SK-N-SH treated with all-trans-retinoic acid at 6 μM for 48 hours (cell line): Measurements from ENCODE around the gene CFAP251.

Source experiments
- ATAC-seq: fragments of 200-7000 bp; cut with Tn5 transposase; 3 replicates; pipeline ENCODE4 v1.9.1; 2020; ENCODE audit warnings: mild to moderate bottlenecking, moderate library complexity
- ARNTL ChIP-seq: fragments of 450-650 bp; formaldehyde crosslinking; IDR thresholded peaks from 2 replicates; pipeline ENCODE4 v1.5.0; 2020; ENCODE audit warnings: low read depth, mild to moderate bottlenecking, moderate library complexity, borderline replicate concordance
- BACH2 ChIP-seq: fragments of 250-450 bp; sonication (Bioruptor Pico); IDR thresholded peaks from 2 replicates; pipeline ENCODE4 v1.9.0; 2021; ENCODE audit warnings: mild to moderate bottlenecking, borderline replicate concordance
- CREB5 ChIP-seq: fragments of 250-450 bp; sonication (Bioruptor Pico); IDR thresholded peaks from 2 replicates; pipeline ENCODE4 v1.5.1; 2020; ENCODE audit warnings: low read depth, mild to moderate bottlenecking, moderate library complexity
- ESRRG ChIP-seq: fragments of 250-450 bp; sonication (Bioruptor Pico); IDR thresholded peaks from 2 replicates; pipeline ENCODE4 v1.6.1; 2021; ENCODE audit warnings: mild to moderate bottlenecking
- GLIS3 ChIP-seq: fragments of 250-450 bp; sonication (Bioruptor Pico); IDR thresholded peaks from 2 replicates; pipeline ENCODE4 v1.5.0; 2020; ENCODE audit warnings: mild to moderate bottlenecking, moderate library complexity
- ISL1 ChIP-seq: fragments of 250-450 bp; sonication (Bioruptor Pico); IDR thresholded peaks from 2 replicates; pipeline ENCODE4 v2.1.2; 2022; ENCODE audit warnings: mild to moderate bottlenecking, moderate library complexity
- OSR1 ChIP-seq: fragments of 250-450 bp; sonication (Bioruptor Pico); IDR thresholded peaks from 2 replicates; pipeline ENCODE4 v1.8.0; 2022; ENCODE audit warnings: moderate library complexity, mild to moderate bottlenecking, inconsistent platforms
- POU6F1 ChIP-seq: fragments of 250-450 bp; sonication (Bioruptor Pico); IDR thresholded peaks from 2 replicates; pipeline ENCODE4 v1.8.0; 2021; ENCODE audit warnings: low read depth, mild to moderate bottlenecking, moderate library complexity, borderline replicate concordance
- PPARA ChIP-seq: fragments of 250-450 bp; sonication (Bioruptor Pico); IDR thresholded peaks from 2 replicates; pipeline ENCODE4 v1.5.0; 2020; ENCODE audit warnings: mild to moderate bottlenecking, borderline replicate concordance
- RARB ChIP-seq: fragments of 250-450 bp; sonication (Bioruptor Pico); IDR thresholded peaks from 2 replicates; pipeline ENCODE4 v1.8.0; 2021; ENCODE audit warnings: mild to moderate bottlenecking, moderate library complexity
- SNAI2 ChIP-seq: fragments of 250-450 bp; sonication (Bioruptor Pico); IDR thresholded peaks from 2 replicates; pipeline ENCODE4 v1.5.0; 2020; ENCODE audit warnings: mild to moderate bottlenecking, moderate library complexity
- TCF4 ChIP-seq: fragments of 250-450 bp; sonication (Bioruptor Pico); IDR thresholded peaks from 2 replicates; pipeline ENCODE4 v1.8.0; 2021; ENCODE audit warnings: mild to moderate bottlenecking, moderate library complexity, borderline replicate concordance
- TOX ChIP-seq: fragments of 250-450 bp; sonication (Bioruptor Pico); IDR thresholded peaks from 2 replicates; pipeline ENCODE4 v1.8.0; 2021; ENCODE audit warnings: mild to moderate bottlenecking, moderate library complexity, borderline replicate concordance
- ZC3H10 ChIP-seq: fragments of 250-450 bp; sonication (Bioruptor Pico); IDR thresholded peaks from 2 replicates; pipeline ENCODE4 v1.5.1; 2021; ENCODE audit warnings: mild to moderate bottlenecking, moderate library complexity
- ZFP3 ChIP-seq: fragments of 250-450 bp; sonication (Bioruptor Pico); IDR thresholded peaks from 2 replicates; pipeline ENCODE4 v1.5.0; 2020; ENCODE audit warnings: mild to moderate bottlenecking, moderate library complexity
- ZFP30 ChIP-seq: fragments of 450-650 bp; formaldehyde crosslinking; IDR thresholded peaks from 2 replicates; pipeline ENCODE4 v1.5.0; 2022; ENCODE audit warnings: mild to moderate bottlenecking, moderate library complexity
- ZNF565 ChIP-seq: fragments of 450-650 bp; formaldehyde crosslinking; conservative IDR thresholded peaks from 2 replicates; pipeline ENCODE4 v1.5.0; 2020; ENCODE audit warnings: low read depth, mild to moderate bottlenecking, moderate library complexity
- ZNF8 ChIP-seq: fragments of 450-650 bp; formaldehyde crosslinking; IDR thresholded peaks from 2 replicates; pipeline ENCODE4 v1.5.0; 2020; ENCODE audit warnings: mild to moderate bottlenecking, moderate library complexity
- TF ChIP-seq, protein P1 (sequence below): fragments of 250-450 bp; sonication (Bioruptor Pico); IDR thresholded peaks from 2 replicates; pipeline ENCODE4 v1.5.0; 2020; ENCODE audit warnings: mild to moderate bottlenecking, moderate library complexity
- TF ChIP-seq, protein P2 (sequence below): fragments of 250-450 bp; sonication (Bioruptor Pico); IDR thresholded peaks from 2 replicates; pipeline ENCODE4 v1.8.0; 2020; ENCODE audit warnings: mild to moderate bottlenecking, moderate library complexity, borderline replicate concordance
- TF ChIP-seq, protein P3 (sequence below): fragments of 250-450 bp; sonication (Bioruptor Pico); IDR thresholded peaks from 2 replicates; pipeline ENCODE4 v1.5.1; 2021; ENCODE audit warnings: mild to moderate bottlenecking, moderate library complexity

The CFAP251 gene

GRCh38 chr12:121996945-121997612, 78.7 kb downstream of the CFAP251 start:
- no peak for ATAC-seq
- TF ChIP-seq BACH2 (CRISPR knock-in tag) (no peak), OSR1 (CRISPR knock-in tag) (no peak), ESRRG (no peak), ZNF565 (no peak), ISL1 (CRISPR knock-in tag) (no peak), PPARA (no peak), RARB (CRISPR knock-in tag) (no peak), ZFP3 (CRISPR knock-in tag) (no peak), TOX (CRISPR knock-in tag) (no peak), CREB5 (CRISPR knock-in tag) (no peak), ZNF8 (no peak), SNAI2 (CRISPR knock-in tag) (no peak), GLIS3 (CRISPR knock-in tag) (no peak), TCF4 (CRISPR knock-in tag) (no peak), ZC3H10 (no peak)
- TF ChIP-seq, protein P1, sequence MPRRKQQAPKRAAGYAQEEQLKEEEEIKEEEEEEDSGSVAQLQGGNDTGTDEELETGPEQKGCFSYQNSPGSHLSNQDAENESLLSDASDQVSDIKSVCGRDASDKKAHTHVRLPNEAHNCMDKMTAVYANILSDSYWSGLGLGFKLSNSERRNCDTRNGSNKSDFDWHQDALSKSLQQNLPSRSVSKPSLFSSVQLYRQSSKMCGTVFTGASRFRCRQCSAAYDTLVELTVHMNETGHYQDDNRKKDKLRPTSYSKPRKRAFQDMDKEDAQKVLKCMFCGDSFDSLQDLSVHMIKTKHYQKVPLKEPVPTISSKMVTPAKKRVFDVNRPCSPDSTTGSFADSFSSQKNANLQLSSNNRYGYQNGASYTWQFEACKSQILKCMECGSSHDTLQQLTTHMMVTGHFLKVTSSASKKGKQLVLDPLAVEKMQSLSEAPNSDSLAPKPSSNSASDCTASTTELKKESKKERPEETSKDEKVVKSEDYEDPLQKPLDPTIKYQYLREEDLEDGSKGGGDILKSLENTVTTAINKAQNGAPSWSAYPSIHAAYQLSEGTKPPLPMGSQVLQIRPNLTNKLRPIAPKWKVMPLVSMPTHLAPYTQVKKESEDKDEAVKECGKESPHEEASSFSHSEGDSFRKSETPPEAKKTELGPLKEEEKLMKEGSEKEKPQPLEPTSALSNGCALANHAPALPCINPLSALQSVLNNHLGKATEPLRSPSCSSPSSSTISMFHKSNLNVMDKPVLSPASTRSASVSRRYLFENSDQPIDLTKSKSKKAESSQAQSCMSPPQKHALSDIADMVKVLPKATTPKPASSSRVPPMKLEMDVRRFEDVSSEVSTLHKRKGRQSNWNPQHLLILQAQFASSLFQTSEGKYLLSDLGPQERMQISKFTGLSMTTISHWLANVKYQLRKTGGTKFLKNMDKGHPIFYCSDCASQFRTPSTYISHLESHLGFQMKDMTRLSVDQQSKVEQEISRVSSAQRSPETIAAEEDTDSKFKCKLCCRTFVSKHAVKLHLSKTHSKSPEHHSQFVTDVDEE = no peak
- TF ChIP-seq, protein P2, sequence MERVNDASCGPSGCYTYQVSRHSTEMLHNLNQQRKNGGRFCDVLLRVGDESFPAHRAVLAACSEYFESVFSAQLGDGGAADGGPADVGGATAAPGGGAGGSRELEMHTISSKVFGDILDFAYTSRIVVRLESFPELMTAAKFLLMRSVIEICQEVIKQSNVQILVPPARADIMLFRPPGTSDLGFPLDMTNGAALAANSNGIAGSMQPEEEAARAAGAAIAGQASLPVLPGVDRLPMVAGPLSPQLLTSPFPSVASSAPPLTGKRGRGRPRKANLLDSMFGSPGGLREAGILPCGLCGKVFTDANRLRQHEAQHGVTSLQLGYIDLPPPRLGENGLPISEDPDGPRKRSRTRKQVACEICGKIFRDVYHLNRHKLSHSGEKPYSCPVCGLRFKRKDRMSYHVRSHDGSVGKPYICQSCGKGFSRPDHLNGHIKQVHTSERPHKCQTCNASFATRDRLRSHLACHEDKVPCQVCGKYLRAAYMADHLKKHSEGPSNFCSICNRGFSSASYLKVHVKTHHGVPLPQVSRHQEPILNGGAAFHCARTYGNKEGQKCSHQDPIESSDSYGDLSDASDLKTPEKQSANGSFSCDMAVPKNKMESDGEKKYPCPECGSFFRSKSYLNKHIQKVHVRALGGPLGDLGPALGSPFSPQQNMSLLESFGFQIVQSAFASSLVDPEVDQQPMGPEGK (CRISPR knock-in tag) = no peak
- TF ChIP-seq, protein P3, sequence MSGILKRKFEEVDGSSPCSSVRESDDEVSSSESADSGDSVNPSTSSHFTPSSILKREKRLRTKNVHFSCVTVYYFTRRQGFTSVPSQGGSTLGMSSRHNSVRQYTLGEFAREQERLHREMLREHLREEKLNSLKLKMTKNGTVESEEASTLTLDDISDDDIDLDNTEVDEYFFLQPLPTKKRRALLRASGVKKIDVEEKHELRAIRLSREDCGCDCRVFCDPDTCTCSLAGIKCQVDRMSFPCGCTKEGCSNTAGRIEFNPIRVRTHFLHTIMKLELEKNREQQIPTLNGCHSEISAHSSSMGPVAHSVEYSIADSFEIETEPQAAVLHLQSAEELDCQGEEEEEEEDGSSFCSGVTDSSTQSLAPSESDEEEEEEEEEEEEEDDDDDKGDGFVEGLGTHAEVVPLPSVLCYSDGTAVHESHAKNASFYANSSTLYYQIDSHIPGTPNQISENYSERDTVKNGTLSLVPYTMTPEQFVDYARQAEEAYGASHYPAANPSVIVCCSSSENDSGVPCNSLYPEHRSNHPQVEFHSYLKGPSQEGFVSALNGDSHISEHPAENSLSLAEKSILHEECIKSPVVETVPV (CRISPR knock-in tag) = no peak

- TF ChIP-seq, protein P2 (CRISPR knock-in tag) = no peak
- TF ChIP-seq POU6F1 (CRISPR knock-in tag) = no peak
- no peak for TF ChIP-seq ARNTL (CRISPR knock-in tag)
- TF ChIP-seq ZFP30 (CRISPR knock-in tag) = no peak
- TF ChIP-seq BACH2 (CRISPR knock-in tag) = no peak
- no peak for TF ChIP-seq SNAI2 (CRISPR knock-in tag)
- TF ChIP-seq ZNF8 = no peak
- ATAC-seq = no peak
These were observed 83.2 kb downstream of the CFAP251 start for GRCh38 chr12:122001466-122002209.
